NT2/D1 (cell line): ENCODE data around the gene MYO5A.
"Not testable (repeated sequence)": the region's sequence is repeated elsewhere in the genome, so short reads cannot be mapped to it uniquely, and the experiment has no call there.

Experiments
- DNase-seq: peaks from one replicate; pipeline ENCODE4 v3.0.0-alpha.2; 2011; ENCODE audit warnings: low read depth, low spot score
- H3K27me3 ChIP-seq: 2 replicates; pipeline ENCODE4 v1.6.0; 2011; ENCODE audit warnings: mild to moderate bottlenecking; ENCODE audit not compliant: insufficient read length, insufficient read depth
- H3K36me3 ChIP-seq: 2 replicates; pipeline ENCODE4 v1.6.1; 2011; ENCODE audit warnings: mild to moderate bottlenecking, low read length, mixed read lengths; ENCODE audit not compliant: insufficient read depth, insufficient read length
- H3K4me1 ChIP-seq: 2 replicates; pipeline ENCODE4 v1.5.1; 2011; ENCODE audit not compliant: insufficient read depth, insufficient read length
- H3K4me3 ChIP-seq: 2 replicates; pipeline ENCODE4 v1.5.1; 2011; ENCODE audit warnings: low read depth; ENCODE audit not compliant: insufficient read length
- H3K9ac ChIP-seq: 2 replicates; pipeline ENCODE4 v1.6.0; 2011; ENCODE audit warnings: low read depth; ENCODE audit not compliant: insufficient read length
- H3K9me3 ChIP-seq: 2 replicates; pipeline ENCODE4 v1.5.1; 2011; ENCODE audit warnings: mild to moderate bottlenecking, low read length; ENCODE audit not compliant: insufficient read depth
- SUZ12 ChIP-seq: IDR thresholded peaks from 2 replicates; pipeline ENCODE4 v1.6.1; 2011; ENCODE audit not compliant: insufficient read length, insufficient read depth; ENCODE audit errors: extremely low read depth
- YY1 ChIP-seq: IDR thresholded peaks from 2 replicates; pipeline ENCODE4 v1.6.1; 2011; ENCODE audit not compliant: insufficient read length, insufficient read depth
- ZNF274 ChIP-seq: IDR thresholded peaks from 2 replicates; pipeline ENCODE4 v1.6.1; 2011; ENCODE audit warnings: mild to moderate bottlenecking, low read depth, low read length

MYO5A gene

DNA sequence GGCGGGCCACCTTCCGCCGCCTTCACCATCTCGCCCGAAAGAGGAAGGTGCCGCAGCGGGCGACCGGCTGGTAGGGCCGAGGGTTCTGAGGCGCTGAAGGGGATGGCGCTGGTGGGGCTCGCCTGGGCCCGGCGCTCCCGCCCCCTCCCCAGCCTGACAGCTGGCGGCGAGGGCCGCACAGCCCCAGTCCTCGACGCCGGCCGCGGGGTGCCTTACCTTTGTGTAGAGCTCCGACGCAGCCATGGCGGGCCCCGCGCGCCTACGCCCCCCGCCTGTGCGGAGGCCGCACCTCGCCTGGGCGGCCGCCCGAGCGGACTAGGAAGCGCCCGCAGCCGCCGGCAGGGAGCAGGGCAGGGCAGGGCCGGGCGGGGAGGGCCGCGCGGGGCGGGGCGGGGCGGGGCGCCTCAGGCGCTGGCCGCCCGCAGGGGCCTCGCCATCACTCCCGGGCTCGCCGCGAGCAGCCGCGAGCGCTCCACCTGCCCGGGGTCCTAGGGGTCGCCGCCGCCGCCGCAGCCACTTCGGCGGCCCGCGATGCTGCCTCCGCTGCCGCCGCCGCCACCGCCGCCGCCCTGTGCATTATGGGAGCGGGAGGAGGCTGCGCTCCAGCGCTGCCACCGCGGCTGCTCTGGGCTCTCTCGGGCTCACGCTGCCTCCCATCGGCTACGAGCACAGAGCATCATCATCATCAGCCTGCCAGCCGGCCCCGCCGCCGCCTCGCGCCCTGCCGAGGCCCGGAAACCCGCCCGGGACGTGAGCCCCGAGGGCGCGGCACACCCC, at the start of gene MYO5A:
TSS of gene MYO5A (minus strand) at position 317 of the 777 bp plus-strand sequence. CDS start at position 243, 74 bp downstream.
- peaks cover 45% of the 10 kb centered on the region for H3K27me3 ChIP-seq
- peak; percentile 42 for DNase-seq
- H3K4me3 ChIP-seq: peak within 1 kb of the TSS; percentile 63
- H3K4me1 ChIP-seq: peaks cover 6% of the 10 kb centered on the region
- TF ChIP-seq SUZ12 (no peak), ZNF274 (no peak), YY1 (no peak)
- H3K9ac ChIP-seq: peak within 1 kb of the TSS; percentile 76
- no peaks in the 10 kb centered on the region for H3K9me3 ChIP-seq
- H3K36me3 ChIP-seq: no peaks in the 10 kb centered on the region

DNA sequence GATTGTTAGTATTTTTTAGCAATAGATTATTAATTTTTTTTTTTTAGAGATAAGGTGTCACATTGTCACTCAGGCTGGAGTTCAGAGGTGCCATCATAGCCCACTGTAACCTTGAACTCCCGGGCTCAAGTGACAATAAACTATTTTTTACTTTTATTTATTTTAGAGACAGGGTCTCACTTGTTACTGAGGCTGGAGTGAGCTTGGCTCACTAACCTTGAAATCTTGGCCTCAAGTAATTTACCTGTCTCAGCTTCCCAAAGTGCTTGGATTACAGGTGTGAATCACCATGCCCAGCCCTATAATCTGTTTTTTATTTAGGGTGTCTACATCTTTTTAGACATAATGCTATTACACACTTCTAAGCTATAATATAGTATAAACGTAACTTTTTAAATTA, 48.0 kb upstream of the MYO5A start:
- Histone ChIP-seq H3K36me3 (no peaks in the 10 kb centered on the region), H3K9ac (no peak overlapping the region), H3K9me3 (no peaks in the 10 kb centered on the region), H3K27me3 (no peaks in the 10 kb centered on the region), H3K4me1 (no peaks in the 10 kb centered on the region), H3K4me3 (no peak overlapping the region)
- no peak for DNase-seq
- TF ChIP-seq SUZ12 (no peak), ZNF274 (no peak), YY1 (no peak)

GRCh38 chr15:52575573-52575972, 46.9 kb upstream of the MYO5A start:
- H3K27me3 ChIP-seq, H3K9me3 ChIP-seq, H3K9ac ChIP-seq: not testable (repeated sequence)

DNA sequence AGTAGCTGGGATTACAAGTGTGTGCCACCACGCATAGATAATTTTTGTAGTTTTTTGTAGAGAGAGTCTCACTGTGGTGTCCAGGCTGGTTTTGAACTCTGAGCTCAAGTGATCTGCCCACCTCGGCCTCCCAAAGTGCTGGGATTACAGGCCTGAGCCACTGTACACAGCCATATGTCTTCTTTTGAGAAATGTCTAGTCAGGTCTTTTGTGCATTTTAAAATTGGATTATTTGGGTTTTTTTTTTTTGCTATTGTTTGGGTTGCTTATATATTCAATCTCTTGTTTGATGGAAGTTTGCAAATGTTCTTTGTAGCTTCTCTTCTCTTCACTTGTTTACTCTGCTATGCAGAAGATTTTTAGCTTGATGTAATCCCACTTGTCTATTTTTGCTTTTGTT, 46.4 kb upstream of the MYO5A start:
- no peaks in the 10 kb centered on the region for H3K36me3 ChIP-seq
- no peak overlapping the region for H3K9ac ChIP-seq
- TF ChIP-seq YY1 (no peak), ZNF274 (no peak), SUZ12 (no peak)
- H3K4me1 ChIP-seq: no peaks in the 10 kb centered on the region
- no peaks in the 10 kb centered on the region for H3K27me3 ChIP-seq
- no peaks in the 10 kb centered on the region for H3K9me3 ChIP-seq
- no peak overlapping the region for H3K4me3 ChIP-seq
- no peak for DNase-seq

More at GRCh38 chr15:52575573-52575972, 46.9 kb upstream of the MYO5A start:
- DNase-seq, H3K4me3 ChIP-seq, H3K36me3 ChIP-seq, H3K4me1 ChIP-seq: not testable (repeated sequence)

DNA sequence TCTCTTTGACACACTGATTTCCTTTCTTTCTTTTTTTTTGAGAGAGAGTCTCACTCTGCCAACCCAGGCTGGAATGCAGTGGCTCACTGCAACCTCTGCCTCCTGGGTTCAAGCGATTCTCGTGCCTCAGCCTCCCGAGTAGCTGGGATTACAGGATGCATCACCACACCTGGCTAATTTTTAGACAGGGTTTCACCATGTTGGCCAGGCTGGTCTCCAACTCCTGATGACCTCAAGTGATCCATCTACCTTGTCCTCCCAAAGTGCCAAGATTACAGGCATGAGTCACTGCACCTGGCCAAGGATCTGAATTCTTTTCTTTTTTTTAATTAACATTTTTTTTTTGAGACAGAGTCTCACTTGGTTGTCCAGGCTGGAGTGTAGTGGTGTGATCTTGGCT, 45.9 kb upstream of the MYO5A start:
- not testable (repeated sequence) for H3K9ac ChIP-seq, DNase-seq, H3K36me3 ChIP-seq, H3K4me3 ChIP-seq, H3K27me3 ChIP-seq, H3K4me1 ChIP-seq, H3K9me3 ChIP-seq

GRCh38 chr15:52568601-52569585, 40.2 kb upstream of the MYO5A start, which contains the start of gene ARPP19:
TSS of gene ARPP19 (minus strand) at chr15:52569030. CDS start at chr15:52568892, 138 bp downstream.
- no peaks in the 10 kb centered on the region for H3K36me3 ChIP-seq
- H3K4me3 ChIP-seq: peak within 1 kb of the TSS; percentile 90
- H3K27me3 ChIP-seq: no peaks in the 10 kb centered on the region
- no peaks in the 10 kb centered on the region for H3K9me3 ChIP-seq
- peak within 1 kb of the TSS; percentile 96 for H3K9ac ChIP-seq
- TF ChIP-seq SUZ12 (no peak), ZNF274 (no peak), YY1 (peak; percentile 50)
- H3K4me1 ChIP-seq: no peaks in the 10 kb centered on the region
- peak; percentile 83 for DNase-seq

- peak overlapping the region; percentile 96 for H3K9ac ChIP-seq
- no peak for TF ChIP-seq SUZ12
- TF ChIP-seq YY1: no peak
- TF ChIP-seq ZNF274: no peak
- H3K27me3 ChIP-seq: no peaks in the 10 kb centered on the region
- no peaks in the 10 kb centered on the region for H3K36me3 ChIP-seq
- no peaks in the 10 kb centered on the region for H3K9me3 ChIP-seq
- peak overlapping the region; percentile 90 for H3K4me3 ChIP-seq
- DNase-seq: no peak
- no peaks in the 10 kb centered on the region for H3K4me1 ChIP-seq
Observed at GRCh38 chr15:52567871-52568600, 39.4 kb upstream of the MYO5A start.
